ENCODE results near the gene OR52H1. TPM values are rescaled to one million over a fixed set of nuclear protein-coding genes. Genes with fewer than 3 reads are reported as not detected.

The OR52H1 gene
- total and polyA plus RNA-seq, 2 of the 4 experiments (the other 2 are of a cell fraction), result 0.18 TPM; not detected in 1

GRCh38 chr11:5575152-5575551 is 26.8 kb upstream of the OR52H1 start:
- Histone ChIP-seq H3K23ac (ENCODE audit: low read depth, low read length) (no peak overlapping the region), H3K18ac (ENCODE audit: low read depth, low read length) (no peak overlapping the region), H3K56ac (ENCODE audit: extremely low read depth, insufficient read depth, low read length) (no peak overlapping the region), H3K14ac (replicated peaks; ENCODE audit: low read depth, low read length) (no peak overlapping the region), H3K9ac (ENCODE audit: low read depth, low read length) (no peak overlapping the region), H3K4me3 (ENCODE audit: insufficient read depth, low read depth, low read length) (no peak overlapping the region), H4K20me1 (ENCODE audit: insufficient read depth, low read length) (no peaks in the 10 kb centered on the region), H3K27me3 (ENCODE audit: control insufficient read depth, insufficient read depth, low read length) (peaks cover 2% of the 10 kb centered on the region; the same call in 1 of the 2 replicates), H4K5ac (ENCODE audit: low read depth, low read length) (no peak overlapping the region), H2BK5ac (ENCODE audit: low read depth, low read length, poor library complexity, severe bottlenecking) (no peak overlapping the region), H3K36me3 (ENCODE audit: control insufficient read depth, insufficient read depth, low read length) (no peaks in the 10 kb centered on the region), H3K9me3 (ENCODE audit: control insufficient read depth, insufficient read depth, low read length) (no peaks in the 10 kb centered on the region), H3K4ac (ENCODE audit: low read depth, low read length) (no peak overlapping the region), H3K27ac (ENCODE audit: insufficient read depth, low read length) (no peak overlapping the region), H2AK9ac (replicated peaks; ENCODE audit: low read depth, low read length, poor library complexity) (no peak overlapping the region), H3K79me1 (ENCODE audit: low read depth in 1 of 2, low read length in 2 of 2) (no peaks in the 10 kb centered on the region), H2AFZ (replicated peaks; ENCODE audit: low read length, poor library complexity) (no peak overlapping the region), H2BK15ac (ENCODE audit: low read depth, low read length) (no peak overlapping the region), H2BK120ac (ENCODE audit: low read depth, low read length) (no peak overlapping the region), H2BK20ac (ENCODE audit: low read depth, low read length) (no peak overlapping the region), H4K91ac (ENCODE audit: insufficient read depth, low read depth, low read length) (no peak overlapping the region), H3K4me1 (ENCODE audit: control insufficient read depth, insufficient read depth, low read length) (no peaks in the 10 kb centered on the region), H3K9me1 (ENCODE audit: insufficient read depth, low read length) (no peaks in the 10 kb centered on the region), H3K4me2 (ENCODE audit: low read depth, low read length) (no peak overlapping the region), H2AK5ac (ENCODE audit: low read depth, low read length) (no peak overlapping the region), H4K8ac (ENCODE audit: low read depth in 2 of 2, low read length in 2 of 2) (no peak overlapping the region)
- TF ChIP-seq MXI1 (IDR thresholded peaks at IDR 0.05; ENCODE audit: borderline replicate concordance, low read depth, low read length) (no peak), ELK1 (IDR thresholded peaks at IDR 0.05; ENCODE audit: borderline replicate concordance, low read depth, low read length) (no peak), BHLHE40 (IDR thresholded peaks at IDR 0.05; ENCODE audit: low read depth, low read length) (no peak), RCOR1 (IDR thresholded peaks at IDR 0.05; ENCODE audit: insufficient replicate concordance, low read length) (no peak), MAZ (IDR thresholded peaks at IDR 0.05; ENCODE audit: borderline replicate concordance, low read depth, low read length) (no peak), USF2 (IDR thresholded peaks at IDR 0.05; ENCODE audit: low read depth, low read length) (no peak), NFE2L2 (IDR thresholded peaks at IDR 0.05; ENCODE audit: low read depth, low read length) (no peak)
- 40% methylated on average over 1 of the region's 4 CpGs; no CpG with 5 or more reads in 1 of the 2 experiments for WGBS, 2 experiments (ENCODE audit: extremely low coverage in 2 of 2, insufficient read length in 1 of 2)
- no peak for DNase-seq
- in situ Hi-C loops (cut with MboI; ENCODE audit: low sequenced_read_pairs) (no loop called here), dilution Hi-C loops (cut with HindIII; ENCODE audit: low sequenced_read_pairs, unreplicated experiment) (no loop called here), intact Hi-C loops (cut with micrococcal nuclease) (no loop called here)
- BruUV-seq (replicated peaks), result no TSS peak
- no peak for ATAC-seq (ENCODE audit: low read depth)
- ChIA-PET POLR2A (ENCODE audit: unreplicated experiment) (no interaction called here), CTCF (no interaction called here)

Measured in IMR-90 (cell line).